Measurements from ENCODE around the gene PPP1R14B. TPM values are rescaled to one million over a fixed set of nuclear protein-coding genes. Genes with fewer than 3 reads are reported as not detected.

The PPP1R14B gene
- total RNA-seq, 2 experiments from 2014 or later, result 376 to 377 TPM

DNA sequence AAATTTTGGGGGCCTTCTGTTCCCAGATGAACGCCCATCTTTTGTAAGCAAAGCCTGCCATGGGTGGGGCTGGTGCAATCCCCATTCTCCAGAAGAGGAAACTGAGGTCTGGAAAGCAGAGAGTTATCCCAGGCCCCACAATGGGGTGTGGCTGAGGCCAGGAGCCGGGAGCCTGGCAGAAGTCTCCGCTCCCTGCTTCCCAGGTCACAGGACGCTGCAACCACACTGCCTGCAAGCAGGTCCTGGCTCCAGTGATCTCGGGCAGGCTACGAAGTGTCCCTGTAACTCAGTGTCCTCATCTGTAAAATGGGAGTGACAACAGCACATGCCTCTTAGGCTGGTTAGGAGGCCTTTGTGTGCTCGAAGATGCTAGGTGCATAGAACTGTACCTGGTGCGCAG lies 6.3 kb upstream of the PPP1R14B start:
- ChIA-PET POLR2A (no interaction called here), CTCF (interaction anchor here (4.7 kb wide), 1 partner anchor 15 kb away, joined by 39 read pairs; no protein-coding TSS in a partner anchor)

DNA sequence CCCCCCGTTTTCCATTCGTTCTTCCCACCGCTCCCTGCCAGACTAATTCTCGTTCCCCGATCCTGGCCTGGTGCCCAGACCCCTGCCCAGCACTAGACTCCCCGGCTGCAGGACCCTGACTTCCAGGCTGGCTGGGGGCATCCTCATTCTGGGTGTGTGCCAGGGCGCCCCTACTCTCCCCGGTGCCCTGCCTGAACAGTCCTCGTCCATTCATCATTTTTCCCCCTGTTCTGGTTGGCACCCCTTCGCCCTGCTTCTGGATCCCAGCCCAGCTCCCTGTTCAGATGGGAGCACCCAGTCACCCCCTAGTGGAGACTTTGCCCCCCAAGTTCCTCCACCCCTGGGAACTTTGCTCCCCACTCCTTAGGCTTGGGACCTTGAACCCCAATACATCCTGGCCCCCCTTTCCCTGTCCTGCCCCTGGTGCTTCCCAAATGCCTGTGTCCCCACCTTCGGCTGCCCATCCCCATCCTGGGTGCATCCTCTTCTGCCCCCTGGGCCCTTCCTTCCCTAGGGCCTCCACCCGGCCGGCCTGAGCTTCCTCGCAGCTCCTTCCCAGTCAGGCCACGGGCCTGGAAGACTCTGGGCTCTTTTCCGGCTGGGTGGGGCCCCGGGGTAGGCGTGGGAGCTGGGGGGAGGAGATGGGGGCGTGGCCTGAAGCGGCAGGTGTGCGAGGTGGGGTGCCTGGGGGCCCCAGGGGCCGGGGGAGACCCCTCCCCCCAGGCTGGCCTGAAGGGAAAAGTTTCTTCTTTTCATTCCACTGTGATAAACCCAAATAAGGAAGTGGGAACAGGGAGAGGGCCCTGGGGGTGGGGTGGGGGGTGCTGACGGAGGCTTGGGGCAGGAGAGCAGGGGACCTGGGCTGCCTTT lies 5.5 kb upstream of the PPP1R14B start:
- POLR2A ChIA-PET, result interaction anchor here (0.6 to 1.7 kb wide), 4 partner anchors 11 to 525 kb away, joined by 3 to 10 read pairs (median 4); partner anchors contain the start of gene FKBP2

DNA sequence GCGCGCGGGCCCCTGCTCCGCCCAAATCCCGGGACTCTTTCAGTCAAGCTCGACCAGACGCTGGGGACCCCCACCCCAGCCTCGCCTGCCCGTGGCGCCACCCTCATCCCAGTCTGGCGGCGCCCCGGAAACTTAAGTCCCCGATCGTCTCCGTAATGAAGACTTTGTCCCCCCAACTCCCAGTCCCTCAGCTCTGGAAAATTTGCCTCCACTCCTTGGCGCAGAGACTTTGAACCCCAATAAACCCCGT lies 4.9 kb upstream of the PPP1R14B start:
- POLR2A ChIA-PET, result interaction anchor here (0.6 to 1.7 kb wide), 2 partner anchors 11 to 16 kb away, joined by 3 to 10 read pairs; partner anchors contain the start of gene FKBP2

More for the DNA sequence above, 5.5 kb upstream of the PPP1R14B start:
- CTCF ChIA-PET, result interaction anchor here (0.7 to 5.0 kb wide), 14 partner anchors 9 to 73 kb away, joined by 3 to 61 read pairs (median 7); partner anchors contain the start of genes BAD, CATSPERZ, ESRRA and FERMT3

DNA sequence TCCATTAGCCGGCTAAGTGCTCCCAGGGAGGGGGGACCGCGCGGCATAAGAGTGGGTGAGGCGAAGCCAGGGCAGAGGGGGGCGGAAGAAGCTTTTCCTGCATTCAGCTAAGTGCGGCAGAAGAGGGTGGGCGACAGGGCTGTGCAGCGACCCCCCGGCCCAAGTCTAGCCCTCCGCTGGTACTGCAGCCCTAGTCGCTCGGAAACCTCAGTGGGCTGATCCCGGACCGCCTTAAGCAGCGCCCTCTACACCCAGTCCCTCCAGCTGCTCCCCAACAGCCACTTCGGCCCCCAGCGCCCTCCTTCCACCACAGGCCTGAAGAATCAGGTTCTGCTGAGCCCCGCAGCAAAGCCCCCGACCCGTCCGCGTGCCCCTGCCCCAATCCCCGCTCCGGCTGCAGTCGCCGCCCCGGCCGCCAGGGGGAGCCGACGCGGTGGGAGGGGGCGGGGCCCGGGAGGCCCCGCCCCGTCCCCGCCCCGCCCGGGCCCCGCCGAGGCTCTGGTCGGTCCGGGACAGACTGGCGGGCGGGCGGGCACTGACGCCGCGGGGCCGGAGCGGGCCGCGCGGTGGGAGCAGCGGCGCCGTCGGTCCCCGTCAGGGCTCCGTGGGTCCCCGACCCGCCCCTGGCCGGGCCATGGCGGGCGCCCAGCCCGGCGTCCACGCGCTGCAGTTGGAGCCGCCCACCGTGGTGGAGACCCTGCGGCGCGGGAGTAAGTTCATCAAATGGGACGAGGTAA lies 4.4 kb upstream of the PPP1R14B start, which contains the start of gene PLCB3:
Gene PLCB3 (plus strand): TSS at position 515 of the 737 bp plus-strand sequence. CDS start 120 bp downstream, at position 635.
- POLR2A ChIA-PET, result interaction anchor here (1.7 kb wide), 1 partner anchor 17 kb away, joined by 10 read pairs; no protein-coding TSS in a partner anchor
- CTCF ChIA-PET, result interaction anchor here (0.7 to 5.0 kb wide), 18 partner anchors 8 to 74 kb away, joined by 3 to 61 read pairs (median 6); partner anchors contain the start of genes BAD, CATSPERZ, ESRRA and FERMT3

More for the DNA sequence above, 4.9 kb upstream of the PPP1R14B start:
- CTCF ChIA-PET, result interaction anchor here (0.7 to 5.0 kb wide), 14 partner anchors 9 to 74 kb away, joined by 3 to 61 read pairs (median 7); partner anchors contain the start of genes BAD, CATSPERZ, ESRRA and FERMT3

DNA sequence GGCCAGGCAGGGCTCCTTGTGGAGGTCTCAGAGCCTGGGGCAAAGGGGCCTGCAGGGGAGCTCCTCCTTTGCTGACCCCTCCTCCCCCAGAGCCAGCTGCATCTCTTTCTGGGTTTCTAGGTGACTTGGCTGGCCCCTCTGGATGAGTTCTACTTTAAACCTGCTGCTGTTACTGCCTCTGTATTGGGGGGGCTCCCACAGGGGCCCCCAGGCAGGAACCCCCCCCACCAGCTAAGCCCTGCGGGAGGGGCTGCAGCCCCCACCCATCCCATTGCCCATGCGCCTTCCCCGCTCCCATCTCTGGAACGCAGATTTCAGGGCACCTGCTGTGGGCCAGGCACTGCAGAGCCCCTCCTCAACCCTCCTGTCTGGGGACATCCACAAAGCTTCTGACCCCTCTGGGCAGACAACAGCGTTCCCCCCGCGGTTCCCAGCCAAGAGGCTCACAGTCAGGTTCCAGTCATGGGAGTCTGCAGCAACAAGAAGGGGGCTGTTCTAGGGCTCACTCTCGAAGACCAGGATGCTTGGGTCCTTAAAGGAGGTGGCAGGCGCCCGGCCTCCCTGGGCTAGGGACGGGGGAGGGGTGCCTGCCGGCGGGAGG lies 3.8 kb upstream of the PPP1R14B start:
- CTCF ChIA-PET, result interaction anchor here (0.7 to 5.0 kb wide), 14 partner anchors 8 to 67 kb away, joined by 3 to 61 read pairs (median 8); partner anchors contain the start of genes BAD, CATSPERZ, ESRRA and FERMT3
- POLR2A ChIA-PET, result no interaction called here

DNA sequence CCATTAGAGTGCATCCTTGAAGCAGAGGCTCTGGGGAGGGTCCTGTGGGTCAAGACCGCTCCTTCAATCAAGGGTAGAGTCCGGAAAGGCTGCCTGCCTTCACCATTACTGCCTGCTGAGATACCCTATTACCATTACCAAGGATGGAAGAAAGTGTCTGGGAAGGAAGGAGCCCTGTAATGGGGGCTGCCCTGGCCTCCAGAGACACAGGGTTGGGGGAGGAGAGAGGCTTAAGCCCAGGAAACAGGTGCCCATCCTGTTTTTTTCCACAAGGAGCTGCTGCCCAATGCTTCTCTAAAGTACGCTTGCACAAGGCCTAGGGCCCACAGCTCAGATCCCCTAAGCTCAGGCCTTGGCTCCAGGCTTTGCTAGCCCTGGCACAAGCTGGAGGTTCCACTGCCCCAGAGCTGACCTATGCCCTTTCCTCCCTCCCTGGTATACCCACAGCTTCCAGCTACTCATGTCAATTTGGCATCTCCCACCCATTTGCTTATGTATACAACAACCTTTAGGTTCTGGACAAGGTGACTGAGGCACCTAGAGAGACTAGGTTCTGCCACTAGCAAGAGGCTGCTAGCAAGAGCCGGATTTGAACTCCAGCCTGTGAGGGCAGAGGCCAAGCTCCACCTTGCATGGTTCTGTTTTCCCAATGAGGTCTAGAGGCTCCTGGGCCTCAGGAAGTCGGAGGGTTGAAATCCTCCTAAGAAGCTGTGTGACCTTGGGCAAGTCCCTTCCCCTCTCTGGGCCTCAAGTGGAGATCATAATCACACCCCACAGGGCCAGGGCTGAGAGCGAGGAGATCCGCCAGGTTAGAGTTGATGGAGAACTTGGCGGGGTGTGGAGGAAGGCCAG lies 3.0 kb upstream of the PPP1R14B start:
- ChIA-PET POLR2A (interaction anchor here (0.6 to 1.3 kb wide), 2 partner anchors 55 to 64 kb away, joined by 3 to 4 read pairs; partner anchors contain the start of gene STIP1), CTCF (interaction anchor here (1.0 to 5.0 kb wide), 11 partner anchors 8 to 53 kb away, joined by 3 to 61 read pairs (median 8); partner anchors contain the start of genes BAD, CATSPERZ, ESRRA and FERMT3)

DNA sequence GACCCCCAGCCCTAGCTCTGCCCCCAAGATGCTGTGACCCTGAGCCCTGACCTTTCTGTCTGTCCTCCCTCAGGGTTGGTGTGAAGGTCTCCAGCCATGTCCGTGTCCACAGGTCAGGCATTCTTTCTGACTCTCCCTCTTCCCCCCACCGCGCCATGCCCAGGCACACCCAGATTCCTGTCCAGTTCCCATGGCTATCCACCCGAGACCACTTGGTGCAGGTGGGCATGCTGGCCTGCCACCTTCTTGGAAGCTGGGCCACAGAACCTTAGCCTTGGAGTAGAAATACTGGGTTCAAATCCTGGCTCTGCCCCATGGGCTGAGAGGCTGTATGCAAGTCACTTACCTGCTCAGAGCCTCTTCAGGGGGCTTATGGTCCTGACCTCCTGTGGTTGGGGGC lies 2.3 kb upstream of the PPP1R14B start:
- ChIA-PET POLR2A (interaction anchor here (0.6 to 1.3 kb wide), 2 partner anchors 56 to 63 kb away, joined by 3 to 4 read pairs; partner anchors contain the start of gene STIP1), CTCF (interaction anchor here (1.1 to 5.0 kb wide), 6 partner anchors 8 to 54 kb away, joined by 7 to 61 read pairs (median 20); partner anchors contain the start of genes CATSPERZ, ESRRA, FERMT3 and FKBP2)

DNA sequence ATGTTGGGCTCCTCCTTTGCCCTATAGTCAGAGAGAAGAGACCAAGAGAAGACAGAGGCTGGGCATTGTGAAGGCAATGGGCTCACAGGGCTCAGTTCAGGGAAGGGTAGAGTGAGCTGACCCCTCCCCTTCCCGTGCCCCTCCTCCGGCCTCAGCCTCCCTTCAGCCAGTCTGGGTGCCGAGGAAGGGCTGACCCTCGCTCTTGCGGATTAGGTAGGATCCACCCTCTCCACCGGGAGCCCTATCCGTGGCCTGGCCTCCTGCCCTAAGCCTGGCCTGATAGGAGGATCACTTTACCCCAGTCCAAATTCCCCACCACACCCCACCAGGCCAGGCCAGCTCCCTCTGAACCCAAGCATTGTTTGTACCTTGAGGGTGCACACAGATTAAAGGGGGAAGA lies 1.8 kb upstream of the PPP1R14B start:
- ChIA-PET CTCF (interaction anchor here (1.4 to 5.0 kb wide), 3 partner anchors 9 to 55 kb away, joined by 7 to 61 read pairs (median 39); partner anchors contain the start of genes CATSPERZ and ESRRA), POLR2A (interaction anchor here (1.3 kb wide), 1 partner anchor 63 kb away, joined by 4 read pairs; the partner anchor contains the start of gene STIP1)

DNA sequence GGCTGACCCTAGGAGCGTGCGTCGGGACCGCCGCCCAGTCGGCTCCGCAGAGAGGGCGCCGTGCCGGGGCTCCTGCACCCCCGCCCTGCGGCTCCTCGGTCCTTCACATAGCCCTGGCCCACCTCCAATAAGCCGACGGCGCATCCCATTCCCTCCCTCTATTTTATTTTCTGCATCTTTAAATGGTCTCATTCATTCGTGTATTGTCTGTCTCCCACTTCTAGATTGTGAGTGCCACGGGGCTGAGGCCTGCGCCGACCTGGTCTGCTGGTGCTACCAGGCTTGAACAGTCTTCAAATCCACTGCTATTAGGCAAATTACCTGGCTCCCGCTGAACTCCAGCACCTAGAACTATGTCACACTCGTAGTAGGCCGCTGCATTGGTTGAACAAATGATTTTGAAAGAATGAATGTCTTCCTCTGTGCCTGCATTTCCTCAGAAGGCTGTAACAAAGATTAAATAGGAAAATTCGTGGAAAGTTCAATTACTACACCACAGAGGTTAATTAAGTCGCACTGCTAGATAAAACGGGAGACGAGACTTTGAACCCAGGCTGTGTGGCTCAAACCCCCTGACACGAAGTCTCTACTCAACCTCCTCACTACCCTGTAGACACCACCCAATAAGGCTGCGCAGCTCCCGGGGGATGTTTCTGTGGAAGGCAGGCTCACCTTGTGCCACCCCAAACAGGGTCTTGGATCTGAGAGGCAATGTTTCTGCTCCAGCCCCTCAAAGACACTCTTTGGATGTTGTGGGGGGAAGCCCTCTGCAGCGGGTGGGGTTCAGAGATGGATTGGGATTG lies 1.2 kb upstream of the PPP1R14B start:
- ChIA-PET POLR2A (interaction anchor here (1.1 to 1.9 kb wide), 2 partner anchors 56 to 62 kb away, joined by 3 to 8 read pairs; partner anchors contain the start of genes ESRRA and STIP1), CTCF (interaction anchor here (2.5 to 5.0 kb wide), 4 partner anchors 21 to 55 kb away, joined by 10 to 61 read pairs (median 28); partner anchors contain the start of genes CATSPERZ and ESRRA)

DNA sequence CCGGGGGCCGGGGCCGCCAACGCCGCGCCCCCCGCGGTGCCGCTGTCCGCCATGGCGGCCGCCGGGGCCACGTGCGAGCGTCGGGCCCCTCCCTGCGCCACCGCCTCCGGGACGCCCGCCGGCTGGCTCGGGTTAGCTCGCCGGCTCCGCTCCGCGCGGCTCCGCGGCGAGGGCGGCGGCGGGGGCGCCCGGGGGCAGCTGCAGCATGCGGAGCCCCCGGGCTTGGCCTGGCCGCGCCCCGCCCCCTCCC lies 197 bp downstream of the PPP1R14B start:
- POLR2A ChIA-PET, result interaction anchor here (0.6 to 2.7 kb wide), 9 partner anchors 24 to 94 kb away, joined by 3 to 18 read pairs (median 6); partner anchors contain the start of genes CCDC88B, ESRRA, FERMT3 and STIP1
- CTCF ChIA-PET, result interaction anchor here (0.8 to 2.9 kb wide), 9 partner anchors 9 to 62 kb away, joined by 3 to 16 read pairs (median 5); partner anchors contain the start of genes CATSPERZ and FERMT3

DNA sequence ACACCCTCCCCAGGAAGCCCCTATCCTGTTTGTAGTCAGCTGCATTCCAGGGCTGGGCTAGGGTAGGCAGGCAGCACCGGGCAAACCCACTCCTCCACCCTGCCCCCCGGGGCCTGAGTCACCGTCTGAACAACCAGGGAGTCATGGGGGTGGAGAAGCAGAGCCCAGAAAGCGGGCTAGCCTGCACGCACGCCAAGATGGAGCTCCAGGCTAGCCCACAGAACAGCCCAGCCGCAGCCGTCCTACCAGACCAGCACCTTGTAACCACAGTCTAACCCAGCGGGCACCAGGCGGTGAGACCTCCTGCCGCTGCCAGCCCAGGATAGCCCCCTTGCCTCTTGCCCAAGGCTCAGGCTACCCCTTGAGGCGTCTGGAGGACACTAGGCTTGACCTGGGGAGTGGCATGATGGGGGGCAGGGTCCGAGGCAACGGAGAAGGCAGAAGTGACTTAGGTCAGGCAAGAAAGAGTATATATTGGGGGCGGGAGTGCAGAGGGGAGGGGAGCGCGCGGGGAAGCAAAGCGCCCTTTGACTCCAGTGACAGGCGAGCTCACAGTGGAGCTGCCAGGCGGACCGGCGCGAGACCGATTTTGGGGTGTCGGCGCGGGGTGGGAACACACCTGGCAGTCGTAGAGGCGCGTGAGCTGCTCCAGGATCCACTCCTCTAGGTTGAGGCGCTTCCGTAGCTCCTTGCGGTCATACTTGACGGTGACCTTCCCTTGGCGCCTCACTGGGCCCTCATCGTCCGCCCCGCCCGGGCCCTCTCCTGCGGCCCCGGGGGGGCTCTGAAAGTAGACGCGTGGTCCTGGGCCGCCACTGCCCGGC lies 734 bp downstream of the PPP1R14B start:
- CTCF ChIA-PET, result interaction anchor here (0.6 to 2.9 kb wide), 13 partner anchors 10 to 64 kb away, joined by 3 to 16 read pairs (median 4); partner anchors contain the start of genes CATSPERZ and FERMT3
- POLR2A ChIA-PET, result interaction anchor here (0.6 to 2.7 kb wide), 12 partner anchors 13 to 94 kb away, joined by 3 to 18 read pairs (median 6); partner anchors contain the start of genes CCDC88B, ESRRA, FERMT3 and NUDT22

DNA sequence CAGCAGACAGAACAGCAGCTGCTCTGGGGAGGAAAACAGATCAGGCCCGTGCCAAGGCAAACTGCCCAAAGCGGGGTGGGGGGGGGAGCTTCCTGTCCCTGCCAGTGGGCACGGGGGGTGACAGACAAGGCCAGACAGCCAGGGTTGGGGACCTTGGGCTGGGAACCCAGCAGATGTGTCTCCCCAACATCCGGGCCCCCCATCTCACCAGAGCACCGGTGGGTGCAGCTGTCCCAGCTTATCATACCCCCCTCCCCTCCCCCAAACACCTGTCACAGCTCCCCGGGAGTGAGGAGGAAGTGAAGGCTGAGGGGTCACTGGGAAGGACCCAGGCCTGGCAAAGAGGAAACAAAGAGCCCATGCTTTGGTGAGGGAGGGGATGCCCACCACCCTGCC lies 1.3 kb downstream of the PPP1R14B start:
- POLR2A ChIA-PET, result interaction anchor here (0.6 to 3.0 kb wide), 8 partner anchors 12 to 95 kb away, joined by 3 to 23 read pairs (median 6); partner anchors contain the start of genes CCDC88B, FERMT3, NUDT22 and STIP1
- CTCF ChIA-PET, result interaction anchor here (0.6 to 2.9 kb wide), 10 partner anchors 13 to 64 kb away, joined by 3 to 16 read pairs (median 4); partner anchors contain the start of genes CATSPERZ and FERMT3

DNA sequence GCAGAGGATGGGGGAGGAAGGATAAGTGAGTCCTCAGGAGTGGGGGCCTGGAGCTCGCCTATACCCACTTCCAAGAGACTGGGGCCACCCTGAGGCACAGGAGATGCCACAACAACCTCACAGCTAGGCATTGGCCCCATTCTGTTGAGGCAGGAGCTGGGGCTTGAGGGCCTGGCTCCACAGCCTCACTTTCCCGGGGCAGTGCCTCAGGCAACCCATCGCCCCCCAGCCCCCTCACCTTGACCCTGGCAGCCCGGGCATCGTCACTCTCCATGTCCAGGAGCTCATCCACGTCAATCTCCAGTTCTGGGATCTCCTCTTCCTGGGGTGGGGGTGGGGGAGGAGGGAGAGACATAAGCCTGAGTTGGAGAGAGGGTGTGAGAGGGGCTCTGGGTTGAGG lies 1.8 kb downstream of the PPP1R14B start:
- CTCF ChIA-PET, result interaction anchor here (0.6 to 2.9 kb wide), 7 partner anchors 27 to 65 kb away, joined by 3 to 16 read pairs (median 4); partner anchors contain the start of genes CATSPERZ and FERMT3
- POLR2A ChIA-PET, result interaction anchor here (1.3 to 3.0 kb wide), 6 partner anchors 12 to 95 kb away, joined by 3 to 23 read pairs (median 8); partner anchors contain the start of genes CCDC88B, FERMT3, NUDT22 and STIP1

DNA sequence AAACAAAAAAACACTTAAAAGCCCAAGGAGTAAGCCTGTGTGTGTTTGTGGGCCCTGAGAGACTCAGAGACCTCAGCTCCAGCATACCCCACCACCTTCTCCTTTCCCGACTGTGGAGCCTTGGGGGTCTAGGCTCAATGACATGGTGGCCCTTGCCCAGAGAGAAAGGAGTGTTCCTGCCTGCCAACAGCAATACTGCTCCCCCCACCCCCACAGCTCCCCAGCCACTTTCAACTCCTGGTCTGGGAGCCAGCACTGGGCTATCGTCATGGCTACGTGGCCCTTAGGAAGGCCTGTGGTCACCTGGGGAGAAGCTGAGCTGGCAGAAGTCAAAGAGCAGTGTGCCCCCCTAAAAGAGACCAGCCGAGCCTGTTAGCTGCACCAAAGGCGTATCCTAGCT lies 2.6 kb downstream of the PPP1R14B start:
- CTCF ChIA-PET, result interaction anchor here (1.1 to 2.5 kb wide), 3 partner anchors 14 to 60 kb away, joined by 3 to 8 read pairs (median 4); partner anchors contain the start of genes CATSPERZ and DNAJC4
- POLR2A ChIA-PET, result interaction anchor here (0.5 to 3.0 kb wide), 7 partner anchors 11 to 115 kb away, joined by 3 to 23 read pairs (median 4); partner anchors contain the start of genes FERMT3 and RPS6KA4

Measured in activated CD8-positive, alpha-beta memory T cell treated with anti-CD3 and anti-CD28 coated beads for 36 hours (primary cell).